GM20431 (cell line): Measurements from ENCODE around the gene ARID2.

Experiments used
- in situ Hi-C: fragments of 300-500 bp; cut with MseI, MboI; formaldehyde crosslinking; loops from one replicate; pipeline ENCODE4 v1.15.0; 2020; ENCODE audit warnings: low sequenced_read_pairs; ENCODE audit not compliant: unreplicated experiment

Gene ARID2

DNA sequence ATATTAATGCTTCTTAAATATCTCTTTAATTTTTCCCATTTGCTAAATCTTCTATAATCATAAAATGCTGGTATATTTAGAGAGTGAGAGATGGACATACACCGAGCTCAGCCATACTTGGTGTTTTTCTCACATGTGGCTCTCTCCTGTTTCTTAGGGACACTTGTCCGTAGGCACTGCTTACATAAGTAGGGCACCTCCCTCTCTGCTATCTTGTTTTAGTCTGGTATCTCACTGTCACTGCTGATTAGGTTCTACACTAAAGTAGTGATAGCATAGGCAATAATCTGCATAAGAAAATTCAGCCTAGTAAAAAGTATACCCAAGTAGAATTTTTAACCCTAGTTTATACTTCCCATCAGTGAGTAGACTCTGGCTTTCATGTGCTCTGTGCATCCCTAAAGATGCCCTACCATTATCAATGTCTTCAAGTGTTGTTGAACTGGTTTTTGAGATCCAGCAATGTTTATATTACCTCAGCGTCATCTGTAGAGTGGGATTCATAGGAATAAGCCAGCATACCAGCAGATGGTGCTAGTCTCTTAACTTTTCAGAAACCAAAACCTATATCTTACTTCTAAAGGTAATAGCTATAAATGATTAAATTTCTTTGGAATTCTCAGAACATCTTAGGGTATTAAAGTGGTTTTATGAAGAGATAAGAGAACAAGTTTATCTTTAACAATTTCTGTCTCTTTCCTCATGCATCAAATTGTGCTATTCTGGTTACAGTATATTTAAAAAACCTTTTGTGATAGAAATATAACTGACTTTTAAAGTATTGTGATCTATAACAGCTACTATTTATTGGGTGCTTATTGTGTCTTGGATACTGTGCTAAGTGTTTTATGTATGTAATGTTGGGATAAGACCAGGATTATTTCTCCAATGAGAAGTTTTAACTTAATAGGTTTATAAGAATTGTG, 32.9 kb downstream of the ARID2 start:
- in situ Hi-C loops: no loop called here

DNA sequence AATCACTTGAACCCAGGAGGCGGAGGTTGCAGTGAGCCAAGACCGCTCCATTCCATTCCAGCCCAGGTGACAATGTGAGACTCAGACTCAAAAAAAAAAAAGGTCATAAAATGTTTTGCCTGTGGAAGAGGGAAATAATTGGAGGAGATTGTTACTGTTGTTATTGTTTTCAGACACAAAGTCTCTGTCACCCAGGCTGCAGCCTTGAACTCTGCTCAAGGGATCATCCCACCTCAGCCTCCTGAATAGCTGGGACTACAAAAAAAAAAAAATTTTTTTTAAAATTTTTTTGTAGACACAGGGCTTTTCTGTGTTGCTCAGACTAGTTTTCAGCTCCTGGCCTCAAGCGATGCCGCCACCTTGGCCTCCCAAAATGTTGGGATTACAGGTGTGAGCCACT, 33.9 kb downstream of the ARID2 start:
- in situ Hi-C loops: no loop called here

DNA sequence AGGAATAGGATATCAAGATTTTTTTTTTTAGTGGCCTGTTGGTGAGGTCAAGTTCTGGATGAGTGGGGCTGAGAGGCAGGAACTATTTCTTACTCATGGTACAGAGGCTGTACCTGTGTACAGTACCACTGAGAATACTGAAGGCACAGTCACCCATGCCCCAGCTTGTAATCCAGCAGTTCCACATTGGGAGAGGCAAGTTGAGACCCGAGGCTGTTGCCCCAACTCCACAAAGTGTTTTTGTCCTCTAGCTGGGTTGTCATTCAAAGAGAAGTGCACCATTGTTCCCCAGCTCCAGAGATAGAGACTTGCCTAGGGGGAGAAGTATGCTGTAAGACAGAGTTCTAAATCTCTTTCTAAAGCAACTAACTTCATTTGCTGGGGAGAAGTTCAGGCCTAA, 38.7 kb downstream of the ARID2 start:
- in situ Hi-C loops: no loop called here

DNA sequence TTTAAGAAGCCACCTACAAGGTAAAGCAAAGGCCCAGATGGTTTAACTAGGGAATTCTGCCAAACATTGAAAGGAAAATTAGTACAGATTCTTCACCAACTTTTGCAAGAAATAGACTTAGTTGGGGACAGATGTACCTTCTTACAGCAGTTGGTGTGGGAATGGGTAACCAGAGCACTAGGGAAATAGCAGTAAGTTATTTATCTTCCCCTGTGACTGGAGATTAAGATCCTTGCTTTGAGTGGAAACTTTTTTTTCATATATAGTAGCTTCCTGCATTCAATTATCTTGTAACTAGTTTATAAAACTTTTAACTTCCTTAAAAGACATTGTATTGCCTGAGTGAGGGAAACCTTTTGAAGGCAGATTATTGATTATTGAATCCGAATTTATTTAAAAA, 44.2 kb downstream of the ARID2 start:
- in situ Hi-C loops: no loop called here

DNA sequence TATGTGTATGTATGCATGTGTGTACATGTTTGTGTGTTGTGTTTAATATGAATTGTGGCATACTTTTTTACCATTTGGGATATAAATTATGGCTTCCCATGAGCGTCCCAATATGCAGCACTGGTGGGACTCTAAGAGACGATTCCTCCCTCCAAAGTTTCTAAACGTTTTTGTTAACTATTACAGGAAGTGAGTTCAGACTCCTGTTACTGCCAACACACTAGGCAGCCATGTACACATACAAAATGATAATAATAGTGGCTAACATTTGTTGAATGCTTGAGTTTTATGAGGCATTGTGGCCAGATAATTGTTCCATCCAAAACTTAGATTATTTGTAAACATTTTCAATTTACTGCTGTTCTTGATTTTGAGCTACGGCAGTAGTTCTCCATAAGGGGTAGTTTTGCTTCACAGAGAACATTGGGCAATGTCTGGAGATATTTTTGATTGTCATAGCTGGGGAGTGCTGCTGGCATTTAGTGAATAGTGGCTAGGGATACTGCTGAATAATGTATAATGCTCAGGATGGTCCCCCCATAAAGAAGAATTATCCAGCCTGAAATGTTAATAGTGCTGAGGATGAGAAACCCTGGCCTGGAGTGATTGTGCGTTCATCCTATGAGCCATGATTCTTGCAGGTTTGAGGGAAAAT, 45.1 kb downstream of the ARID2 start:
- in situ Hi-C loops: no loop called here

DNA sequence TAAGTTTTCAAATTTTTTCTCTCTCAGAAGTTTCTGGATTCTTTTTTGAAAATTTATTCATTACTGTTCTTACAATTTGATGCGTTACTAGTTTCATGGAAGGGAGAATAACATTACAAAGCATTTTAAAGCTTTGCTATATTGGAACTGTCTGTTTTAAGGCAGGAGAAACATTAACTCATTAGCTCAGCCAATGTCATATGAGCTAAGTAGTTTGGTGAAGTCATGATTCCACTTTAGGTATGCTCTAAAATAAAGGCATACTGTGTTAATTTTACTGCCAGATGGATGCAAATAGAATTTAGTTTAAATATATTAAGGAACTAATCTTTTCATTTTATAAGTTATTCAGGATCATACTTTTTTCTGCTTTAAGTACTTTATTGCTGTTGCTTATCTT, 46.0 kb downstream of the ARID2 start:
- in situ Hi-C loops: no loop called here

DNA sequence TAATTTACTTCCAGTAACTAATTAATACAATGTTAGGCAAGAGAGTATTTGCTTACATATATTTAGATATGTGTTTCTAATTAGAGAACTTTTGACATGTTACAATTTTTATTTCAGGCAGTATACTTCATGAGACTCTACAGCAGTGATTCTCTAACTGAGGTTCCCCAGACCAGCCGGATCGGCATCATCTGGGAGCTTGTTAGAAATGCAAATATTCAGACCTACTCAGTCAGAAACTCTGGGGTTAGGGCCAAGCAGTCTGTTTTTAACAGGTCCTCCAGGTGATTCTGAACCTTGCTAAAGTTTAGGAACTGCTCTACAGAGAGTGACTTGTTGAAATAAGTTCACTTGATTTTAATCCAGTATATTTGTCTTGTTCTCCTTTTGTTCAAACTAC, 46.5 kb downstream of the ARID2 start:
- in situ Hi-C loops: no loop called here

DNA sequence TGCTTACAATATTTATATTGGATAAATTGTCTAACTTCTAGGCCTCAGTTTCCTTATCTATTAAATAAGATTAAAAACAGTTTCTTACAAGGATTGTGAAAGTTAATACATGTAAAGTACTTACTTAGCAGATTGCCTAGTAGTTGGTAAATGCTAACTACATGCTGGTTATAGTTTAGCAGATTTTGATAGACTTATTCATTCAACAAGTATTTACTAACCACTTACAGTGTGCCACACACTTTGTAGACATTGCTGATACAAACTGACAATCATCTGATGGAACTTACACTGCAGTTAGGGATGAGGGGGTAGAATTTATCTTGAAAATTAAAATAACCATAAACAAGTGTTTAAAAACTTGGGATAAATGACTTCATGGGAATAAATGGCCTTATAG, 50.4 kb downstream of the ARID2 start:
- in situ Hi-C loops: no loop called here

DNA sequence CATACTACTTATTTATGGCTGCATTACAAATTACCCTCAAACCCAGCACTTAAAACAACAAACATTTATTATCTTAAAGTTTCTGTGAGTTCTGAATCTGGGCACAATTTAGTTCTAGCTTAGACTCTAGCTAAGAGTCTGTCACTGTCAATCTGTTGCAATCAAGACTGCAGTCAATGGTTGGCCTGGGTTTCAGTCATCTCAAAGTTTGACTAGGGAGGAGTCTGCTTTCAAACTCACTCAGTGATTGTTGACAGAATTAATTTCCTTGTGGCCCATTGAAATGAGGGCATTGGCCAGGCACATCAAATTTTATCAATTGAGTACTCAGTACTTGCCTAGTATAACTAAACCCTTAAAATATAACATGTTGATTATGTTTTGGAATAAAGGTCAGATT, 51.6 kb downstream of the ARID2 start:
- in situ Hi-C loops: no loop called here

DNA sequence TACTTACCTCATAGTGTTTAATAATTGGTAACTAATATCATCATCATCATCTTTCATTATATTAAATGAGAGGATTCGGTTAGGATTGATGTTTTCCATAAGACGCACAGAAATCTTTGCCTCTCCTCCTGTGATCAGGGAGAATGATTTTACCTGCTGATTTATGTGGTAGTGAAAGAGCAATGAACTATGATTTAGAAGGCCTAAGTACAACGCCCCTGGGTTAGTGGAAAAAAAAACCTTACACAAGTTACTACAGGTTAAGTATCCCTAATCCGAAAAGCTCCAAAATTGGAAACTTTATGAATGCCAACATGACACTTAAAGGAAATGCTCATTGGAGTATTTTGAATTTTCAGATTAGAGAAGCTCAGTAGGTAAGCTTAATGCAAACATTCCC, 55.8 kb downstream of the ARID2 start:
- in situ Hi-C loops: no loop called here

DNA sequence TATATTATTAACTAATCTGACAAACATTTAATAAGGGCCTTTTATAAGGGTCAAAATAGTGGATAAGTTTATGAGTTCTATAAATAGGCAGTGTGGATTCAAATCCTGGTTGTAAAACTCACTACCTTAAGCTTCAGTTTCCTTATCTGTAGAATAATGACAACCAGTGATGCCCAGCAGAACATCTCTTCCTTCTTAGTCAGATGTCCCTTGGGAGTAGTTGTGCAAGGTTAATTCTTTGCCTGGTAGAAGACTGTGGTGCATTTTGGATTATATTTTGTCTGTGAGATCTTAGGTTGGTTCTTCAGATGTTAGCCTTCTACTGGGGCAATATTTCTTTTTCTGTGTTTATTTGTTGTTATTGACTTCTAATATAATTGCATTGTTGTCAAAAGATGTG, 59.5 kb downstream of the ARID2 start:
- in situ Hi-C loops: no loop called here

DNA sequence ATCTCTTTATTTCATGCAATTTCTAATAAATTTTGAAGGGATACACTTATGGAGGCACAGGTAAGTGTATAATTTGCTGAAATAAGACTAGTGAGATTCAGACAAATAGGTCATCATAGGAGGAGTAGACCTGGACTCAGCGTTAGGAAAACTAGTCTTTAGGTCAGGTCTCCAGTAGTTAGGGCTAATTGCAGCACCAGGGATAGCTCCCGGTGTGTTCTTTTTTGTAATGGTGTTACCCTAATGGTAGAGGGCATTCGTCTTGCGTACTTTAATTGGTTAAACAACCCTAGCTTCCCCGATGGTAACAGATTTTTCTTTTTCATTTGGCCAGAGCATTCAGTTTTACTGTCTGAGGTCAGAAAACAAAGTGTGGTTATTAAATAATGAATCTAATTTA, 64.9 kb downstream of the ARID2 start:
- in situ Hi-C loops: no loop called here

DNA sequence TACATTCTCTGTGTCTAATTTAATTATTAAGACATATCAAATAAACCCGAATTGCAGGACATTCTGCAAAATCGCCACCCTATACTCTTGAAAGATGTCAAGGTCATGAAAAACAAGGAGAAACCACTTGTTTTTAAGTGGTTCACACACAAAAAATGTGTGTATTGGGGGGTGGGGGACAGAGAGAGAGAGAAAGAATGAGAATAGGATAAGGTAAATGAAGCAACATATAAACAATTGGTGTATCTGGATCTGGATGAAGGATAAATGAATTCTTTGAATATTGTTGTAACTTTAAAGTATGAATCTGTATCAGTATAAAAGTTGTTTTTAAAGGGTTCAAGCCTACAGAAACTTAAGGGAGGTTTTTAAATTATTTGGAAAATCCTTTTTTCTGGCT, 72.1 kb downstream of the ARID2 start:
- in situ Hi-C loops: no loop called here

DNA sequence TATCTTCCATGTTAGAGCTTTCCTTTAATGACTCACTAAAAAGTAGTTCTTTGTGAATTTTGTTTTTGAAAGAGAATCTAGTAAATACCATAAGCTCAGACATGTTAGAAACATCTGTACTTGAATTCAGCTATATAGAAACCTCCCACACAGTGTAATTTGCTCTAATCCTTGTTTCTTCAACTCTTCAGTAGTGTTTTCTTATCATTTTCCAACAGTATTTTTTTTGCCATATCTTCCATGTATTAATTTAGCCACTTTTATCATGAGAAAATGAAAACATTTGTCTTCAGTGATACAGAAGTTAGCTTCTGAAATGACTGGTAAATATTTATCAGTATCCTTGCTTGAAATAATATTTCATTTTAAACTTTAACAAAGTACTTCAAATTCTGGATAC, 73.6 kb downstream of the ARID2 start:
- in situ Hi-C loops: no loop called here

DNA sequence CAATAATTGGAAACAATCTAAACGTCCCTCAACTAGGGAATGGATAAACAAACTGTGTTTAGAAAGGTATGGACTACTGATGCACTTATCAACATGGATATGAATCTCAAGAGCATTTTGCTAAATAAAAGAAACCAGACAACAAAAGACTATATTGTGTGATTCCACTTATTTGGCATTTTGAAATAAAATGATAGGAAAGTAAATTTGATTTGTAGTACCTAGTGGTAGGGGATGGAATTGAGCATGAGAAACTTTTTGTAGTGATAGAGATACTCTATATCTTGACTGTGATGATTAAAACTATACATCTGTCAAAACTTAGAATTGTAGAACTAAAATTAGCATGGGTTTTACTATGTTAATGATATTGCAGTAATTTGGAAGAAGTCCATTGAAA, 87.1 kb downstream of the ARID2 start:
- in situ Hi-C loops: no loop called here

DNA sequence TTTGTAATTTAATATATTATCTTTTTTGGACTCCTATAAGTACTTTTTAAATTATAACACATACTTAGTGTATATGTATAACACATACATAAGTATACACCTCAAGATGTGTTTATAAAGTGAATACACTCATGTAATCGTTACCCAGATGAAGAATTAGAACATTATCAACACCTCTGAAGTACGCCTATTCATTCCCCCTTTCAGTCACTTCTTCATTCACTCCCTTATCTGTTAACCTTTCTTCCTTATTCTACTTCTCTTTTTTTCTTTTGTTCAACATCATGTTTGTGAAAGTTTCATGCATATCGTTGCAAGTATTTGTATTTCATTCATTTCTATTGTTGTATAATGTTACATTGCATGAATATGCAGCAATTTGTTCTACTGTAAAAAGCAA, 98.5 kb downstream of the ARID2 start:
- in situ Hi-C loops: no loop called here

DNA sequence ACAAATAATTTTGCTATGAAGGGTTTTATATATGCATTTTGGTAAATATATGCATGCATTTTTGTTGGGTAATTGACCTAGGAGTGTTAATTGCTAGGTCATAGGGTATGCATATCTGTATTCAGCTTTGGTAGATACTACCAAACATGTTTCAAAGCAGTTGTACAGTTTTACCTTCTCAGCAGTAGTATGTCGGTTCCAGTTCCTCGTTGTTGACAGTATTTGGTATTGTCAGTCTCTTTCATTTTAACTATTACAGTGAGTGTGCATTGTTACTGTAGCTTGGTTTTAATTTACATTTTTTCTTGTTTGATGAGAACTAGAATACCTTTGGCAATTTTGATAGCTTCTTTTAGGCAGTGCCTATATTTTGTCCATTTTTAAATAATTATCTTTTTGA, 98.9 kb downstream of the ARID2 start:
- in situ Hi-C loops: no loop called here

DNA sequence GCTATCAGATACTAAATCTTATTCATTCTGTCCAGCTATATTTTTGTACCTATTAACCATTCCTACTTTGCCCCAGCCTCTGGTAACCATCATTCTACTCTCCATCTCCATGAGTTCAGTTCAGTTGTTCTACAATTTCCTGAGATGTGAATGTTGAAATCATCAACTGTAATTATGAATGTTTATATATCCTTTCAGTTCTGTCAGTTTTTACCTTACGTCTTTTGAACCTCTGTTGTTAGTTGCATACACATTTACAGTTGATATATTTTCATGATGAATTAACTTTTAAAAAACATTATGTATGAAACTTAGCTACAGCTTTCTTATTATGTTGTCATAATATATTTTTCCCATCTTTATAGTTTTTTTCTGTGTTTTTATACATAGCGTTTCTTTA, 102.1 kb downstream of the ARID2 start:
- in situ Hi-C loops: no loop called here

DNA sequence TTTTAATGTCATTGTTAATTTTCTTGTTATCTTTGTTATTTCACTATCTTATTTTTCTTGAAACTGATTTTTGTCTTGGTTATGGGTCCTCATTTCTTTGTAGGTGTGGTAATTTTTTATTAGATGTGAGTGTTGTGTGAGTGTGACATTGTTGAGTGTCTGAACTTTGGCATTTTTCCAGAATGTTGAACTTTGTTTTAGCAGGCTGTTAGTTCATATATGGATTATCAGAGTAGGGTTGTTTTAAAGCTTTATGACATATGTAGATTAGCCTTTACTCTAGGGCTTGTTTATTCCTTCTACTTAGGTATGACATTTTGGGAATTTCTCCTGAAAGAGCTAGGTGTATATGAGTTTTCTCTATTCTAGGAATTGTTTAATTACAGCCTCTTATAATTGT, 103.9 kb downstream of the ARID2 start:
- in situ Hi-C loops: no loop called here

DNA sequence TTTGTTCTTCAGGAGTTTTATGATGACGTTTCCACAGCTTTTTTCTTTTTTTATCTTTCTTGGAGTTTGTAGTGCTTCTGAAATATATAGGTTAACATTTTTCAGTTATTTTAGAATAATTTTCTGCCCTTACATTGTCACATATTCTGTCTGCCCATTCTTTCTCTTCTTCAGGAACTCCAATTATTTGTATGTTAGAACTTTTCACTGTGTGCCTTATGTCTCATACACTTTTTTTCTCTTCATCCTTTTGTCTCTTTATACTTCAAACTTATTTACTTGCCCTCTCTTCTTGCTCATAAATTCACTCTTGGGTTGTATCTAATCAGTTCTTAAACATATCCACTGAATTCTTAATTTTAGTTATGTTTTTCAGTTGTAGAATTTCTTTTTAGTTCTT, 105.3 kb downstream of the ARID2 start:
- in situ Hi-C loops: no loop called here

DNA sequence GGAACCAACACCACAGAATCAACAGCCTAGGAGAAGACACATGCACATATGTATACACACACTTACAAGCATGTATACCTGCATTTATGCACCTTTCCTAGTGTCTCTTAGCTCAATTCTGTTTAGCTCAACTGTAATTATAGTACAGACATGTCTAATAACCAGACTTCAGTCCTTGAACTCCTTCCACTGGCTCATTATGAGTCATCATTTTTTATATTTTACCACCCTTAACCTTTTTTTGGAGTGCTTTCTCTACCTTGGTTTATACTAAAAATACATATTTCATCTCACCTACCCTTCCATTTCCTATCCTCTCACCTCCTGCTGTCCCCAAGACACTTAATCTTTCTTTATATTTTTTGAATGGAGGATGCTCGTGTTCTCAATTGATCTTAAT, 110.4 kb downstream of the ARID2 start:
- in situ Hi-C loops: no loop called here

DNA sequence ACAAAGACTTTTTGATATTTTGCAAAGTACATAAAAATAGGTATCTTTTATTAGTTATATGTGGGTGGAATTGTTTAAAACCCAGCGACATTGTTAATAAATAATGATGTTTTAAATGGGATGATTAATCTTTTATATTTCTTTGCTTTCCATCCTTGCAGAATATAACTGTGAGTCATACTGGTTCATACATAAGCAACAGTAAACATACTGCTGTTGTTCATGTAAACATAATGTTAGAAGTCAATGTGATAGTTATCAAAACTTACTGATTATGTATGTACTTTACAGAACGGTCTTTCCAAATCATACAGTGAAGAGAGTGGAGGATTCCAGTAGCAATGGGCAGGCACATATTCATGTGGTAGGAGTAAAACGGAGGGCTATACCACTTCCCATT, 119.8 kb downstream of the ARID2 start:
- in situ Hi-C loops: no loop called here
